Activated effector memory CD4-positive, alpha-beta T cell treated with Interleukin-2 at 50 U/mL for 16 hours (primary cell): ENCODE data around the gene YPEL1.
A peak's percentile ranks its signal among the peaks of the same experiment; 100 is the strongest.
"Not testable (repeated sequence)": the region's sequence is repeated elsewhere in the genome, so short reads cannot be mapped to it uniquely, and the experiment has no call there.

Experiments used
- DNase-seq: peaks from one replicate; pipeline ENCODE4 v3.0.0-alpha.2; 2020

The YPEL1 gene

GRCh38 chr22:21720191-21720859 lies 15.3 kb downstream of the YPEL1 start:
- not testable (repeated sequence) for DNase-seq

- DNase-seq: no peak
Observed at GRCh38 chr22:21719024-21719423, 16.6 kb downstream of the YPEL1 start.

- DNase-seq: no peak
Observed at GRCh38 chr22:21718499-21718898, 17.1 kb downstream of the YPEL1 start.

GRCh38 chr22:21716395-21717122 lies 19.0 kb downstream of the YPEL1 start:
- not testable (repeated sequence) for DNase-seq

- DNase-seq: no peak
Observed at GRCh38 chr22:21714786-21715185, 20.8 kb downstream of the YPEL1 start.

- DNase-seq: no peak
Observed at GRCh38 chr22:21714059-21714770, 21.4 kb downstream of the YPEL1 start.

- DNase-seq: no peak
Observed at GRCh38 chr22:21713428-21714058, 22.1 kb downstream of the YPEL1 start.

GRCh38 chr22:21712751-21713427 lies 22.7 kb downstream of the YPEL1 start:
- DNase-seq: peak; percentile 35

GRCh38 chr22:21711851-21712250 lies 23.7 kb downstream of the YPEL1 start:
- no peak for DNase-seq

- no peak for DNase-seq
Observed at GRCh38 chr22:21710156-21710555, 25.4 kb downstream of the YPEL1 start.

GRCh38 chr22:21709688-21710087 lies 25.9 kb downstream of the YPEL1 start:
- no peak for DNase-seq

- no peak for DNase-seq
Observed at GRCh38 chr22:21708960-21709359, 26.6 kb downstream of the YPEL1 start.

- no peak for DNase-seq
Observed at GRCh38 chr22:21707677-21708076, 27.9 kb downstream of the YPEL1 start.

GRCh38 chr22:21703684-21704316 lies 31.8 kb downstream of the YPEL1 start:
- DNase-seq: no peak

- no peak for DNase-seq
Observed at GRCh38 chr22:21702700-21703683, 32.6 kb downstream of the YPEL1 start.

- no peak for DNase-seq
Observed at GRCh38 chr22:21702094-21702493, 33.5 kb downstream of the YPEL1 start.

- no peak for DNase-seq
Observed at GRCh38 chr22:21701384-21701971, 34.1 kb downstream of the YPEL1 start.

GRCh38 chr22:21700822-21701221 lies 34.8 kb downstream of the YPEL1 start:
- no peak for DNase-seq

GRCh38 chr22:21699643-21700042 lies 36.0 kb downstream of the YPEL1 start:
- DNase-seq: no peak
